Fibroblast of villous mesenchyme (primary cell): ENCODE results near the gene SLAMF7. TPM values are rescaled to one million over a fixed set of nuclear protein-coding genes. Genes with fewer than 3 reads are reported as not detected.
"Not testable (repeated sequence)": the region's sequence is repeated elsewhere in the genome, so short reads cannot be mapped to it uniquely, and the experiment has no call there.

Experiments used
- DNase-seq: peaks from one replicate; pipeline ENCODE4 v3.0.0-alpha.2; 2010; ENCODE audit warnings: low read depth
- H3K4me3 ChIP-seq: 2 replicates; pipeline ENCODE4 v1.5.1; 2011; ENCODE audit warnings: low read depth, mild to moderate bottlenecking, low read length
- CTCF ChIP-seq: IDR thresholded peaks from 2 replicates; pipeline ENCODE4 v1.5.1; 2012; ENCODE audit warnings: low read depth, mild to moderate bottlenecking, low read length; ENCODE audit not compliant: insufficient read depth
- total RNA-seq: library from RNA; depleted of rRNA; stranded (reverse); fragments of >200 nt; gene quantifications from 2 replicates; pipeline ENCODE4 v1.2.3, GENCODE V29; 2012

SLAMF7 gene
- total RNA-seq, 1 donor, result not detected

- DNase-seq, result no peak
- H3K4me3 ChIP-seq, result no peak within 1 kb of the TSS
- TF ChIP-seq CTCF, result no peak
These were observed 27.3 kb upstream of the SLAMF7 start, which contains the start of gene CD48 for GRCh38 chr1:160711602-160712311. CD48 (minus strand) TSS chr1:160711822; CDS start chr1:160711763, 59 bp downstream.

- DNase-seq, H3K4me3 ChIP-seq: not testable (repeated sequence)
These were observed 26.4 kb upstream of the SLAMF7 start for GRCh38 chr1:160712525-160713080.

- no peak for TF ChIP-seq CTCF
- H3K4me3 ChIP-seq, result no peak overlapping the region
- no peak for DNase-seq
These were observed 25.9 kb upstream of the SLAMF7 start for GRCh38 chr1:160713161-160713560.

- DNase-seq, H3K4me3 ChIP-seq: not testable (repeated sequence)
These were observed 24.9 kb upstream of the SLAMF7 start for GRCh38 chr1:160714034-160714648.

- DNase-seq, result no peak
- no peak overlapping the region for H3K4me3 ChIP-seq
- no peak for TF ChIP-seq CTCF
These were observed 23.0 kb upstream of the SLAMF7 start for GRCh38 chr1:160716013-160716412.

GRCh38 chr1:160717306-160717705, 21.7 kb upstream of the SLAMF7 start:
- no peak for DNase-seq
- TF ChIP-seq CTCF, result no peak
- no peak overlapping the region for H3K4me3 ChIP-seq

- DNase-seq, result no peak
- no peak overlapping the region for H3K4me3 ChIP-seq
- TF ChIP-seq CTCF, result no peak
These were observed 20.8 kb upstream of the SLAMF7 start for GRCh38 chr1:160718210-160718609.
